Stimulated activated CD4-positive, alpha-beta T cell treated with anti-CD3 and anti-CD28 coated beads, Interleukin-15, amount 100 ng/mL, for 24 hours (primary cell): ENCODE results near the gene TRMT11.
A peak's percentile ranks its signal among the peaks of the same experiment; 100 is the strongest.
"Not testable (repeated sequence)": the region's sequence is repeated elsewhere in the genome, so short reads cannot be mapped to it uniquely, and the experiment has no call there.

Experiments used
- DNase-seq: peaks from one replicate; pipeline ENCODE4 v3.0.0-alpha.2; 2020

The TRMT11 gene

DNA sequence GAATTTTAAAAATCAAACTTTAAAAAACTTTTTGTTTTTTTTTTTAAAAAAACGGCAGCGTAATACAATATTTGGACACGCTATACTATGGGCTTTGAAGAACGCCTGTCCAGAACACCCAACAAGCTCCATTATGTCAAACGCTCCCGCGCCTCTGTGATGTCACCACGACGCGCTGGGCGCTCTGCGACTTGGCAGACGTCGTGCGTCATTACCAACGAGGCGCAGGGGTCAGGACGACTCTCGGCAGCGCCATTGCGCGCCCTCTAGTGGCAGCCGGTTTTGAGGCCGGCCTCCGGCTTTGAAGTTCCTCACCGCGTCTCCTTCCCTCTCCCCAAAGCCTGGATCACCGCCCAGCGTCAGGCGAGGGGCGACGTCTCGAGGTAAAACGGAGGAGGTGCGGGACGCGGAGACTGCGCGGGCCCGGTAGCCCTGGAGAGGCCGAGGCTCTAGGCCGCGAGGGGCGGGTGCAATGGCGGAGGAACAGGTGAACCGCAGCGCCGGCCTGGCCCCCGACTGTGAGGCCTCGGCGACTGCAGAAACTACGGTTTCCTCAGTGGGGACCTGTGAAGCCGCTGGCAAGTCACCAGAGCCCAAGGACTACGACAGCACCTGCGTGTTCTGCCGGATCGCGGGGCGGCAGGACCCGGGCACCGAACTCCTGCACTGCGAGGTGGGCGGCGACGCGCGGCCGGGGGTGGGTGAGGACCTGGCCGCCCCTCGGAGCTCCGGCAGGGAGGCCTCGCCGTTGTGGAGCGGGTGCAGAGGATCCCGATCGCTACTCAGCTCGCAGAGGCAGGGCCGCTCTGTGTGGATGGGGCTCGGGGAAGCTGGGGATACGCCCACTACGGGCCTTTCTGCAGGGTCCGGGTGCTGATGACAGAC lies 29.6 kb upstream of the TRMT11 start, which contains the start of gene HINT3:
TSS of gene HINT3 (plus strand) at position 265 of the 885 bp plus-strand sequence. CDS start at position 473, 208 bp downstream.
- DNase-seq: peak; percentile 99

- no peak for DNase-seq
These were observed 29.0 kb upstream of the TRMT11 start for GRCh38 chr6:125957391-125957693.

DNA sequence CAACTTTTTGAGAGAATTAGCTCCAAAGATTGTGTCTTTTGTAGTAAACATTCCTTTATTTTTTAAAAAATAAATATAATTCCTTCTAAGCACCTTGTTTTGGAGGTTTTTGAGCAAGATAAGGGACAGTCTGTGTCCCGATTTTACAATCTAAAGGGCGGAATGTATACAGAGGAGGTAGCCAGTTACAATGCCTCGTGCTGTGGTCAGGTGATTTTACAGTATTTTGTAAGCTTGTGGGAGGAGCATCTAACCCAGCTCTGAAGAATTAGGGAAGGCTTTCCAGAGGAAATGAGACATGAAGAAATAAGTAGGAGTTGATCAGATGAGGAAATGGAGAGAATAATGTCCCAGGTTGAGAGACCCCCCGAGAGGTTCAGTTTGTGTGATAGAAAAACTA lies 28.5 kb upstream of the TRMT11 start:
- DNase-seq: peak; percentile 7

DNA sequence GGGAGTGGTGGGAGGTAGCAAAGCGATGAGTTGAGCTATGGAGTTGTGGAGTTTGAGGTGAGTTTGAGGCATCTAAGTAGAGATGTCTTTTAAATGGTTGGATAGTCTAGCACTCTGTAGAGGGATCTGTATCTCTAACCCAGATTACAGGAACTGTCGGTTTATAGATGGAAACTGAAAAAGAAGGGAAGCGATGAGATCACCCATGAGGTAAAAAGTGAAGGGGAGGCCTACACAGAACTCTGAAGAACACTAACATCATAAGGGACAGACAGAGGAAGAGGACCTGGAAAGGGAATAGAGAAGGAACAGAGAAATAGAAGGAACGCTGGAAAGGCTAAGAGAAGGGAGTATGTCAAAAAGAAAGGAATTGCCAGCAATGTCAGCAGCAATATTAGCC lies 27.3 kb upstream of the TRMT11 start:
- DNase-seq: no peak

- no peak for DNase-seq
These were observed 25.2 kb upstream of the TRMT11 start for GRCh38 chr6:125961117-125961516.

DNA sequence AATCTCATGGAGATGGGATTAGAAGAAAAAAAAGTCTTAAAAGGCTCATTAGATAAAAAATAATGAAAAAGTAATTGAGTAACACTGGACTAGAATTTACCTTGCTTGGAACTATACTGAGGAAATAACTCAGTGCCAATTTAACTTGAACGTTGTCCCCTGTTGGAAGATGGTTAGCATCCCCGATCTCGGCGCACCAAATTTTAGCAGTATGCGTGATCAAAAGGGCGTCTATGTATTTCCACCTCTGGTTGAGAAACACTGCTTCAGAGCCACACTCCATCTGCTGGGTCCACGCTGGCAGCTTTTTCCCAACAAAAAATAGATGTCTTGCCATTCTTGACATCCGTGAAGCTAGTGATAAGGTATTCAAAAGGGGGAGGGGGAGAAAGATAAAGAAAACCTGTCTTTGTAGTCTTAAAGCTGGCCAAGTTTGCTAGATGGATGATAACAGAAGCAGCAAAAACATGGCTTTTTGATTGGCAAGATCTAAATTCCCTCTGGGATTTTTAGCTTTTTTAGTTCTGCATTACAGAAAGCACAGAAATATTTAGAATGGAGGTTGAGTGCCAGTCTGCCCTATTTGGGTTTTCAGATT lies 23.3 kb upstream of the TRMT11 start:
- DNase-seq: no peak

GRCh38 chr6:125963817-125964216 lies 22.5 kb upstream of the TRMT11 start:
- no peak for DNase-seq

- DNase-seq: no peak
These were observed 19.8 kb upstream of the TRMT11 start for GRCh38 chr6:125966569-125966968.

- no peak for DNase-seq
These were observed 17.8 kb upstream of the TRMT11 start for GRCh38 chr6:125968493-125968892.

DNA sequence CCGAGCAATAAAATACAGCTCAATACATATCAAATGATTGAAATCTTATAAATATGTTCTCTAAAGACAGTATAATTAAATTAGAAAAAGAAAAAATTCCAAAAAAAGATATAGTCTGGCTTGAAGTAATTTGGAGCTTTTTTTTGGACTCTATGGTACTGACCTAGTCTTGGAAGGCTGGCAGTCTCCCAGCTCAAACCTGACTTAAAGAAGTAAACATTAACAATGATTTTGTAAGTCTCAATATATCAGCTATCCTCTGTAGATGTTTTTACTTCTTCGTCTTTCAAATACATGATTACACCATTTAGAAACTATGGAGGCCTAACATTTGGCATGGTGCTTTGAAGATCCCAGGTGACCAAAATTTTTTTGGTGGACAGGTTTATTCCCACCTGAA lies 15.6 kb upstream of the TRMT11 start:
- no peak for DNase-seq

DNA sequence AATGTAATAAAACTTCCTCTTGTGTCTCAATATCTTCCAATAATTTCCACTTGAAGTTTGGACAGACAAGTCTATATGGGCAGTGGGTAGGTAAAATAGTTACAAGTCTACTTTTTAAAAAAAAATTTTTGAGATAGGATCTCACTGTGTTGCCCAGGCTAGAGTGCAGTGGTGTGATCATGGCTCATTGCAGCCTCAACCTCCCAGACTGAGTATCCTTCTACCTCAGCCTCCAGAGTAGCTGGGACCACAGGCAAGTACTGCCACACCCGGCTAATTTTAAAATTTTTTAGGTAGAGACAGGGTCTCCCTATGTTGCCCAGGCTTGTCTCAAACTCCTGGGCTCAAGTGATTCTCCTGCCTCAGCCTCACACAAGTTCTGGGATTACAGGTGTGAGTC lies 13.9 kb upstream of the TRMT11 start:
- not testable (repeated sequence) for DNase-seq

- DNase-seq: no peak
These were observed 12.0 kb upstream of the TRMT11 start for GRCh38 chr6:125974214-125974866.

DNA sequence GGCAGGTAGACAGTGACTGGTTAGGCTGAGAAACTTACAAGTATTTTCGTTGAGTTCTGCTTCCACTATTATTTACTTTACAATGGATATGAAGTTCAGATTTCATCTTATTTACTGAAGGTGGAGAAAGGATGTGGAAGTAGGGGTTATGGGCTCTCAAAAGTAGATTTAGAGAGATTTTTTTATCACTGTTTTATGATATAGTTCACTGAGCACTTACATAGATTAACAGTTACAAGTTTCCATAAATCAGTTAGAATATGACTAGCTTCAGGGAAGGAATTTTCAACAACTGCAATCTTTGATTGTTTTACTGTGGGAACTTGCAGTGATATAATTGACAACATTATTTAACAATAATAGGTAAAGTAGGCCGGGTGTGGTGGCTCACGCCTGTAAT lies 7.2 kb upstream of the TRMT11 start:
- no peak for DNase-seq

- no peak for DNase-seq
These were observed 4.7 kb upstream of the TRMT11 start for GRCh38 chr6:125981571-125982185.

DNA sequence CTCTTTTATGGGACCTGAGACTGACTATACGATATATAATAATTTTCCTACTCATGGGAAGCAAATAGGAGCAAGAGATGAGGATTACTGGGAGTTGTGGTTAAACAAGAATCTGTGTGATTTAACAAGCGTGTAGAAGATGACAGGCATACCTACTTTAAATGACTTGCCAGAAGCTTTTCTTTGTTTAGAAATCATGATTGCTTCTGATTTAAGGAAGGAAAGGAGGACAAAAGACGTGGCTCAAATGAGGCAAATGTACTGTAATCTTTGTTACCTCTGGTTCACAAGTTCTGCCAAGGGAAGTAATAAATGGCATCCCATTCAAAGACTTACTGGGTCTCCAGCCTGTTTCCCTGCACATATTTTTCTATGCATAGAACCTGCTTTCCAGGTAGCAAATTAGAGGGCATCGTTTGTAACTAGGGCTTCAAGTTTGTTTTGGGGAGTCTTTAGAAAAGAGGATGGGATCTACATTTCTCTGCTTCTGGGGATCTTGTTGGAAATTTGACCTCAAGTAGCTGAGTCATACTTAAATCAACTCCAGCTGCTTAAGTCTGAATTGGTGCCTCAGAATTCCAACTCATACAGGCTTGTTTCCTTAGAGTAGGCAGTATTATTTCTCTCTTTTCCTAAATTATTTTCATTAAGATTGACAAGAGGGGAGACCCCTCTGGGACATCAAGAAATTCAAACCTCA lies 2.9 kb upstream of the TRMT11 start:
- no peak for DNase-seq

GRCh38 chr6:125984311-125984710 lies 2.0 kb upstream of the TRMT11 start:
- DNase-seq: no peak

DNA sequence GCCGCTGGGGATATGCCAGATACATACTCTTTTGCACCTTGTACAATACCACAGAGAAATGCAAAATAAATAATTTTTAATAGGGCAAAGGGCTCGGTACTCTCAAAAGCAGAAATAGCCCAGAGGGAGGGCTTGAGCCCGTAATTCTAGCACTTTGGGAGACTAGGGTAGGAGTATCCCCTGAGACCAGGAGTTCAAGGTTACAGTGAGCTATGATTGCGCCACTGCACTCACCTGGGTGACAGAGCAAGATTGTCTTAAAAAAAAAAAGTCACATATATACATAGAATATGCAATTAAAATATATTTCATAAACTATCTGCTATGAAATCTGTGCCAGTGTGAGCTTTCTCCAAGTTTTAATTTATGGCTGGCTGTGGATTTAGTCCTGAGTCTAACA lies 818 bp upstream of the TRMT11 start:
- DNase-seq: no peak

- DNase-seq: no peak
These were observed 400 bp upstream of the TRMT11 start for GRCh38 chr6:125985979-125986300.

GRCh38 chr6:125987026-125987617 lies 782 bp downstream of the TRMT11 start:
- no peak for DNase-seq

DNA sequence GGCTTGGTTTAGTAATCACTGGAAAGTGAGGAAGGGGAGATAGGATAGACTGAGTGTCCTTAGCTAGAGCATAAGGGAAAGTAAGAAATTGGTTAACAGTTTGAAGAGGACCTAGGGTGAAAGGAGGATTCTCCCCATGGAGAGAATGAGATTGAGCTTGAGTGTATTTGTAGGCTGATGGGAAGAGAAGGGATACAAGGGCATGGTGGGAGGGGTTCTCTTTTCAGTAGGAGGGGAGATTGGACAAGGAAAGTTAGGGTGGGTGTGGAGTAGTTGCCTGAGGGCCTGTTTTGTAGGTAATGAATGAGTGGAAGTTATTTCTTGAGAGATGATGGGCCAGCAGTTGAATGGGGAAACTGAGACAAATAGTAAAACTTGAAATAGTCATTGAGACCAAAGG lies 1.9 kb downstream of the TRMT11 start:
- DNase-seq: no peak

GRCh38 chr6:125989631-125990030 lies 3.3 kb downstream of the TRMT11 start:
- no peak for DNase-seq

DNA sequence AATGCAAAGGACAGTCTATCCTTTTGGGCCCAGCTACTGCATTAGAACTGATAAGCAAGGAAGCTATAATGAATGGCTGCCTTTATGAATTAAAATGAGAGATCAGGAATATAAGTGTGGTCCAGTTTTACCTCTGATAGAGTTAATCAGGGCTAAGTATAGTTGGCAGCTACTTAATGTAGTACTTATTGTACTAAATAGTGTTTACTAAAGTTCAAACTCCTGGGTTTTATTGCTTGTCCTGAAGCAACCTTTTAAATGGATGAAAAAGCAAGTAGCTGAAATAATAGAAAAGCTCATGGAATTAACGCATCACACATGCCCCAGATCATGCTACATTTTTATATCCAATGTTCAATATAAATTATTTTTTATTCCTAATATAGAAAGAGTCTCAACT lies 5.3 kb downstream of the TRMT11 start:
- no peak for DNase-seq
